ENCODE results near the gene GPR135. TPM values are rescaled to one million over a fixed set of nuclear protein-coding genes. Genes with fewer than 3 reads are reported as not detected.

Gene GPR135
- total RNA-seq, 1 experiment from 2014 or later: 0.70 TPM

- DNase-seq (ENCODE audit: low spot score): no peak
Observed at GRCh38 chr14:59422069-59422881, 42.9 kb downstream of the GPR135 start.

GRCh38 chr14:59419303-59419702, 45.9 kb downstream of the GPR135 start:
- DNase-seq (ENCODE audit: low spot score): no peak

GRCh38 chr14:59417311-59417710, 47.9 kb downstream of the GPR135 start:
- no peak for DNase-seq (ENCODE audit: low spot score)

GRCh38 chr14:59415836-59416602, 49.2 kb downstream of the GPR135 start:
- DNase-seq (ENCODE audit: low spot score): no peak

Other genes starting within 250 kb of the GPR135 start
- gene L3HYPDH, start 19.0 kb upstream of the GPR135 start, total RNA-seq (2014; rRNA removed; shearing (Covaris generic)): 60.8 and 68.0 TPM in 2 replicates
- gene JKAMP, start 19.1 kb upstream of the GPR135 start, total RNA-seq (2014; rRNA removed; shearing (Covaris generic)): 145 and 168 TPM in 2 replicates
- gene CCDC175, start 111.4 kb upstream of the GPR135 start, total RNA-seq (2014; rRNA removed; shearing (Covaris generic)): not detected in 2 replicates